Measurements from ENCODE around the gene PLD4.

DNA sequence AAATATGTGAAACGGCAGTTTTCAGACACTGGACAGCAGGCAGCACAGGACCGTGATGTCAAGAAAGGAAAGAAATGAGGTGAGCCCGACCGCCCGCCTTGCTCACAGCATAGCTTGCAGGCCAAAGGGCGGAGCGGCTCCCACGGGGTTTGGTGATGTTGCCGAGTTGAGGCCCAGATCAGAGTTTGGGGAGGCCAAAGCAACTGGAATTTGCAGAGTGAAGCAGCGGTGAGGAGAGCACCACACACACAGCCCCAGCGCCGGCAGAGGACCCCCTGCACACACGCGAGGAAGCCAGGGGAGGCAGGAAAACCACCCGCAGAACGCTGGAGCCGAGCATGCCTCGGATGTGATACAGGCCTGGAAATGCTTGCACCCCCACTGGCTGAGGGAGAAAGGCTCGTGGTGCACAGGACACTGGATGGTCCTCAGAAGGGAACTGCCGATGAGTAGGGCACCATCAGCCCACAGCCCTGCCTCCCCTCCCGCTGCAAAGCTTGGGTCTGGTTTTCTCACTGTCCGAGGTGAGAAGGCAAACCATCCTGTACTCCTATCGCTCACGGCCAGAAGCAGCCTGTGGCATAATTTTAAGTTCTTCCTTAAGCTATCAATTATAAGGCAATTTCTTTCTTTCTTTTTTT lies 25.7 kb upstream of the PLD4 start:
- TF ChIP-seq, protein P1, sequence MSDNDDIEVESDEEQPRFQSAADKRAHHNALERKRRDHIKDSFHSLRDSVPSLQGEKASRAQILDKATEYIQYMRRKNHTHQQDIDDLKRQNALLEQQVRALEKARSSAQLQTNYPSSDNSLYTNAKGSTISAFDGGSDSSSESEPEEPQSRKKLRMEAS (CRISPR knock-in tag; IDR thresholded peaks at IDR 0.05): no peak
- TF ChIP-seq ESRRA (CRISPR knock-in tag; IDR thresholded peaks at IDR 0.05; ENCODE audit: borderline replicate concordance): no peak
- TF ChIP-seq, protein P2, sequence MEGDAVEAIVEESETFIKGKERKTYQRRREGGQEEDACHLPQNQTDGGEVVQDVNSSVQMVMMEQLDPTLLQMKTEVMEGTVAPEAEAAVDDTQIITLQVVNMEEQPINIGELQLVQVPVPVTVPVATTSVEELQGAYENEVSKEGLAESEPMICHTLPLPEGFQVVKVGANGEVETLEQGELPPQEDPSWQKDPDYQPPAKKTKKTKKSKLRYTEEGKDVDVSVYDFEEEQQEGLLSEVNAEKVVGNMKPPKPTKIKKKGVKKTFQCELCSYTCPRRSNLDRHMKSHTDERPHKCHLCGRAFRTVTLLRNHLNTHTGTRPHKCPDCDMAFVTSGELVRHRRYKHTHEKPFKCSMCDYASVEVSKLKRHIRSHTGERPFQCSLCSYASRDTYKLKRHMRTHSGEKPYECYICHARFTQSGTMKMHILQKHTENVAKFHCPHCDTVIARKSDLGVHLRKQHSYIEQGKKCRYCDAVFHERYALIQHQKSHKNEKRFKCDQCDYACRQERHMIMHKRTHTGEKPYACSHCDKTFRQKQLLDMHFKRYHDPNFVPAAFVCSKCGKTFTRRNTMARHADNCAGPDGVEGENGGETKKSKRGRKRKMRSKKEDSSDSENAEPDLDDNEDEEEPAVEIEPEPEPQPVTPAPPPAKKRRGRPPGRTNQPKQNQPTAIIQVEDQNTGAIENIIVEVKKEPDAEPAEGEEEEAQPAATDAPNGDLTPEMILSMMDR (IDR thresholded peaks at IDR 0.05): no peak
- TF ChIP-seq NR2C2 (CRISPR knock-in tag; IDR thresholded peaks at IDR 0.05): no peak
- no peak for TF ChIP-seq CBFB (CRISPR knock-in tag; IDR thresholded peaks at IDR 0.05; ENCODE audit: low read depth)
- TF ChIP-seq, protein P3, sequence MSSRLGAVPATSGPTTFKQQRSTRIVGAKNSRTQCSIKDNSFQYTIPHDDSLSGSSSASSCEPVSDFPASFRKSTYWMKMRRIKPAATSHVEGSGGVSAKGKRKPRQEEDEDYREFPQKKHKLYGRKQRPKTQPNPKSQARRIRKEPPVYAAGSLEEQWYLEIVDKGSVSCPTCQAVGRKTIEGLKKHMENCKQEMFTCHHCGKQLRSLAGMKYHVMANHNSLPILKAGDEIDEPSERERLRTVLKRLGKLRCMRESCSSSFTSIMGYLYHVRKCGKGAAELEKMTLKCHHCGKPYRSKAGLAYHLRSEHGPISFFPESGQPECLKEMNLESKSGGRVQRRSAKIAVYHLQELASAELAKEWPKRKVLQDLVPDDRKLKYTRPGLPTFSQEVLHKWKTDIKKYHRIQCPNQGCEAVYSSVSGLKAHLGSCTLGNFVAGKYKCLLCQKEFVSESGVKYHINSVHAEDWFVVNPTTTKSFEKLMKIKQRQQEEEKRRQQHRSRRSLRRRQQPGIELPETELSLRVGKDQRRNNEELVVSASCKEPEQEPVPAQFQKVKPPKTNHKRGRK (CRISPR knock-in tag; IDR thresholded peaks at IDR 0.05; ENCODE audit: borderline replicate concordance): no peak
- TF ChIP-seq, protein P4, sequence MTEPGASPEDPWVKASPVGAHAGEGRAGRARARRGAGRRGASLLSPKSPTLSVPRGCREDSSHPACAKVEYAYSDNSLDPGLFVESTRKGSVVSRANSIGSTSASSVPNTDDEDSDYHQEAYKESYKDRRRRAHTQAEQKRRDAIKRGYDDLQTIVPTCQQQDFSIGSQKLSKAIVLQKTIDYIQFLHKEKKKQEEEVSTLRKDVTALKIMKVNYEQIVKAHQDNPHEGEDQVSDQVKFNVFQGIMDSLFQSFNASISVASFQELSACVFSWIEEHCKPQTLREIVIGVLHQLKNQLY (CRISPR knock-in tag; IDR thresholded peaks at IDR 0.05): no peak
- TF ChIP-seq ZNF263 (CRISPR knock-in tag; IDR thresholded peaks at IDR 0.05; ENCODE audit: low read depth): no peak

Data from WTC11 (cell line).